ENCODE data around the gene EIF2A. TPM values are rescaled to one million over a fixed set of nuclear protein-coding genes. Genes with fewer than 3 reads are reported as not detected.

Gene EIF2A
- total and polyA plus RNA-seq, 4 donors = 72.8 to 95.5 (median 79.6) TPM

GRCh38 chr3:150515210-150515609, 31.4 kb upstream of the EIF2A start:
- no peaks in the 10 kb centered on the region for H3K36me3 ChIP-seq (ENCODE audit: control insufficient read depth in 1 of 2, insufficient read depth in 2 of 2, low read length in 1 of 2)
- intact Hi-C loops (cut with DNase I) = no loop called here
- WGBS, 2 donors = 95 to 100% methylated on average over 4 of the region's 4 CpGs
- H3K27me3 ChIP-seq (ENCODE audit: control insufficient read depth in 1 of 2, insufficient read depth in 2 of 2, low read length in 1 of 2) = no peaks in the 10 kb centered on the region
- DNase-seq (no peak), ATAC-seq (ENCODE audit: low FRiP score) (no peak)
- H3K9me3 ChIP-seq (ENCODE audit: control insufficient read depth, low read length) = no peaks in the 10 kb centered on the region
- no peaks in the 10 kb centered on the region for H3K4me1 ChIP-seq (ENCODE audit: control insufficient read depth in 1 of 2, insufficient read depth in 2 of 2, low read length in 2 of 2)
- no peak overlapping the region for H3K27ac ChIP-seq (ENCODE audit: low read depth in 1 of 2, low read length in 2 of 2)
- H3K4me3 ChIP-seq (ENCODE audit: low read length in 2 of 2) = no peak overlapping the region

GRCh38 chr3:150519026-150519425, 27.6 kb upstream of the EIF2A start:
- Histone ChIP-seq H3K27ac (ENCODE audit: low read depth in 1 of 2, low read length in 2 of 2) (no peak overlapping the region), H3K27me3 (ENCODE audit: control insufficient read depth in 1 of 2, insufficient read depth in 2 of 2, low read length in 1 of 2) (no peaks in the 10 kb centered on the region), H3K4me1 (ENCODE audit: control insufficient read depth in 1 of 2, insufficient read depth in 2 of 2, low read length in 2 of 2) (no peaks in the 10 kb centered on the region), H3K36me3 (ENCODE audit: control insufficient read depth in 1 of 2, insufficient read depth in 2 of 2, low read length in 1 of 2) (no peaks in the 10 kb centered on the region), H3K4me3 (ENCODE audit: low read length in 2 of 2) (no peak overlapping the region), H3K9me3 (ENCODE audit: control insufficient read depth, low read length) (no peaks in the 10 kb centered on the region)
- intact Hi-C loops (cut with DNase I) = no loop called here
- DNase-seq = no peak
- 88% methylated on average over 3 of the region's 3 CpGs for WGBS, 2 donors
- ATAC-seq (ENCODE audit: low FRiP score) = no peak

- DNase-seq = no peak
- Histone ChIP-seq H3K9me3 (ENCODE audit: control insufficient read depth, low read length) (no peaks in the 10 kb centered on the region), H3K4me3 (ENCODE audit: low read length in 2 of 2) (no peak overlapping the region), H3K4me1 (ENCODE audit: control insufficient read depth in 1 of 2, insufficient read depth in 2 of 2, low read length in 2 of 2) (no peaks in the 10 kb centered on the region), H3K27ac (ENCODE audit: low read depth in 1 of 2, low read length in 2 of 2) (no peak overlapping the region), H3K36me3 (ENCODE audit: control insufficient read depth in 1 of 2, insufficient read depth in 2 of 2, low read length in 1 of 2) (no peaks in the 10 kb centered on the region), H3K27me3 (ENCODE audit: control insufficient read depth in 1 of 2, insufficient read depth in 2 of 2, low read length in 1 of 2) (no peaks in the 10 kb centered on the region)
- intact Hi-C loops (cut with DNase I) = no loop called here
- no peak for ATAC-seq (ENCODE audit: low FRiP score)
- 73 to 89% methylated on average over 24 of the region's 24 CpGs for WGBS, 2 donors
Observed at GRCh38 chr3:150520408-150520807, 26.2 kb upstream of the EIF2A start.

GRCh38 chr3:150521463-150521862, 25.1 kb upstream of the EIF2A start:
- WGBS, 2 donors = 82 to 85% methylated on average over 2 of the region's 2 CpGs
- no peak for DNase-seq

GRCh38 chr3:150523538-150523937, 23.0 kb upstream of the EIF2A start:
- Histone ChIP-seq H3K4me3 (ENCODE audit: low read length in 2 of 2) (no peak overlapping the region), H3K36me3 (ENCODE audit: control insufficient read depth in 1 of 2, insufficient read depth in 2 of 2, low read length in 1 of 2) (no peaks in the 10 kb centered on the region), H3K9me3 (ENCODE audit: control insufficient read depth, low read length) (no peaks in the 10 kb centered on the region), H3K4me1 (ENCODE audit: control insufficient read depth in 1 of 2, insufficient read depth in 2 of 2, low read length in 2 of 2) (no peaks in the 10 kb centered on the region), H3K27me3 (ENCODE audit: control insufficient read depth in 1 of 2, insufficient read depth in 2 of 2, low read length in 1 of 2) (no peaks in the 10 kb centered on the region), H3K27ac (ENCODE audit: low read depth in 1 of 2, low read length in 2 of 2) (no peak overlapping the region)
- intact Hi-C loops (cut with DNase I) = no loop called here
- no peak for DNase-seq
- no peak for ATAC-seq (ENCODE audit: low FRiP score)
- WGBS, 2 donors = 84 to 85% methylated on average over 2 of the region's 2 CpGs

More at GRCh38 chr3:150521463-150521862, 25.1 kb upstream of the EIF2A start:
- Histone ChIP-seq H3K27me3 (ENCODE audit: control insufficient read depth in 1 of 2, insufficient read depth in 2 of 2, low read length in 1 of 2) (no peaks in the 10 kb centered on the region), H3K9me3 (ENCODE audit: control insufficient read depth, low read length) (no peaks in the 10 kb centered on the region), H3K36me3 (ENCODE audit: control insufficient read depth in 1 of 2, insufficient read depth in 2 of 2, low read length in 1 of 2) (no peaks in the 10 kb centered on the region), H3K4me1 (ENCODE audit: control insufficient read depth in 1 of 2, insufficient read depth in 2 of 2, low read length in 2 of 2) (no peaks in the 10 kb centered on the region), H3K27ac (ENCODE audit: low read depth in 1 of 2, low read length in 2 of 2) (no peak overlapping the region), H3K4me3 (ENCODE audit: low read length in 2 of 2) (no peak overlapping the region)
- intact Hi-C loops (cut with DNase I) = no loop called here
- no peak for ATAC-seq (ENCODE audit: low FRiP score)

- DNase-seq (no peak), ATAC-seq (ENCODE audit: low FRiP score) (no peak)
- WGBS, 2 donors = 67 to 69% methylated on average over 10 of the region's 10 CpGs
- no peak overlapping the region for H3K27ac ChIP-seq (ENCODE audit: low read depth in 1 of 2, low read length in 2 of 2)
- H3K4me3 ChIP-seq (ENCODE audit: low read length in 2 of 2) = no peak overlapping the region
- intact Hi-C loops (cut with DNase I) = no loop called here
- no peaks in the 10 kb centered on the region for H3K27me3 ChIP-seq (ENCODE audit: control insufficient read depth in 1 of 2, insufficient read depth in 2 of 2, low read length in 1 of 2)
- no peaks in the 10 kb centered on the region for H3K9me3 ChIP-seq (ENCODE audit: control insufficient read depth, low read length)
- H3K36me3 ChIP-seq (ENCODE audit: control insufficient read depth in 1 of 2, insufficient read depth in 2 of 2, low read length in 1 of 2) = no peaks in the 10 kb centered on the region
- no peaks in the 10 kb centered on the region for H3K4me1 ChIP-seq (ENCODE audit: control insufficient read depth in 1 of 2, insufficient read depth in 2 of 2, low read length in 2 of 2)
Observed at GRCh38 chr3:150527464-150528255, 18.9 kb upstream of the EIF2A start.

GRCh38 chr3:150528354-150528797, 18.2 kb upstream of the EIF2A start:
- ATAC-seq (ENCODE audit: low FRiP score) (no peak), DNase-seq (no peak)
- 7 to 9% methylated on average over 2 of the region's 2 CpGs for WGBS, 2 donors
- Histone ChIP-seq H3K27me3 (ENCODE audit: control insufficient read depth in 1 of 2, insufficient read depth in 2 of 2, low read length in 1 of 2) (no peaks in the 10 kb centered on the region), H3K4me3 (ENCODE audit: low read length in 2 of 2) (no peak overlapping the region), H3K36me3 (ENCODE audit: control insufficient read depth in 1 of 2, insufficient read depth in 2 of 2, low read length in 1 of 2) (no peaks in the 10 kb centered on the region), H3K4me1 (ENCODE audit: control insufficient read depth in 1 of 2, insufficient read depth in 2 of 2, low read length in 2 of 2) (no peaks in the 10 kb centered on the region), H3K27ac (ENCODE audit: low read depth in 1 of 2, low read length in 2 of 2) (no peak overlapping the region), H3K9me3 (ENCODE audit: control insufficient read depth, low read length) (no peaks in the 10 kb centered on the region)
- intact Hi-C loops (cut with DNase I) = no loop called here

- no peak for ATAC-seq (ENCODE audit: low FRiP score)
- intact Hi-C loops (cut with DNase I) = no loop called here
Observed at GRCh38 chr3:150531775-150532174, 14.8 kb upstream of the EIF2A start.

GRCh38 chr3:150535204-150535603, 11.4 kb upstream of the EIF2A start:
- 84 to 86% methylated on average over 4 of the region's 4 CpGs for WGBS, 2 donors
- H3K4me1 ChIP-seq (ENCODE audit: control insufficient read depth in 1 of 2, insufficient read depth in 2 of 2, low read length in 2 of 2) = peaks cover 0 to 2% of the 10 kb centered on the region in 2 donors
- intact Hi-C loops (cut with DNase I) = no loop called here

More at GRCh38 chr3:150531775-150532174, 14.8 kb upstream of the EIF2A start:
- Histone ChIP-seq H3K27me3 (ENCODE audit: control insufficient read depth in 1 of 2, insufficient read depth in 2 of 2, low read length in 1 of 2) (no peaks in the 10 kb centered on the region), H3K9me3 (ENCODE audit: control insufficient read depth, low read length) (no peaks in the 10 kb centered on the region), H3K4me3 (ENCODE audit: low read length in 2 of 2) (no peak overlapping the region), H3K27ac (ENCODE audit: low read depth in 1 of 2, low read length in 2 of 2) (no peak overlapping the region), H3K36me3 (ENCODE audit: control insufficient read depth in 1 of 2, insufficient read depth in 2 of 2, low read length in 1 of 2) (no peaks in the 10 kb centered on the region), H3K4me1 (ENCODE audit: control insufficient read depth in 1 of 2, insufficient read depth in 2 of 2, low read length in 2 of 2) (no peaks in the 10 kb centered on the region)
- DNase-seq = no peak

More at GRCh38 chr3:150535204-150535603, 11.4 kb upstream of the EIF2A start:
- ATAC-seq (ENCODE audit: low FRiP score) = no peak
- Histone ChIP-seq H3K36me3 (ENCODE audit: control insufficient read depth in 1 of 2, insufficient read depth in 2 of 2, low read length in 1 of 2) (no peaks in the 10 kb centered on the region), H3K27ac (ENCODE audit: low read depth in 1 of 2, low read length in 2 of 2) (no peak overlapping the region), H3K9me3 (ENCODE audit: control insufficient read depth, low read length) (no peaks in the 10 kb centered on the region), H3K4me3 (ENCODE audit: low read length in 2 of 2) (no peak overlapping the region), H3K27me3 (ENCODE audit: control insufficient read depth in 1 of 2, insufficient read depth in 2 of 2, low read length in 1 of 2) (no peaks in the 10 kb centered on the region)
- no peak for DNase-seq
